ENCODE measurements around the gene NONO. TPM values are rescaled to one million over a fixed set of nuclear protein-coding genes. Genes with fewer than 3 reads are reported as not detected.

The NONO gene
- total and polyA plus RNA-seq, 2 of the 4 experiments (the other 2 are of a cell fraction) = 199 to 609 TPM

DNA sequence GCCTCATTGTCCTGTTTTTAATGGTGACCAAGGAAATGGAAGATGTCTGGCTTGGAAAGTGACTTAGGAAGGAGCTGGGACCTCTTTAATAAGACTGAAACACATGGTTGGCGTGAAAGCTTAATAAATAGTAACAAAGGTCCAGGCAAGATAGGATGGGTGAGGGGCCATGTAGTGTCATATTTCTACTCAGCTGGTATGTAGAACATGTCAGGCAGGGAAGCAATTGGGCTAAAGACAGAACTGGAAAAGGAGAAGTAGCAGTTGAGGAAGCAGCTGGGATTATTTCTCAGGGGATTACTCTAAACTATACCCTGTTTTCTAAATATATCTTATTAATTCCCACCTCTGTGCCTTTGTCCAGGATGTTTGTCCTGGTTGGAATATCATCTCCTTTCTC lies 36.7 kb downstream of the NONO start:
- 60% methylated on average over 1 of the region's 1 CpG; no CpG with 5 or more reads in 1 of the 2 experiments for WGBS, 2 experiments (ENCODE audit: extremely low coverage in 2 of 2, insufficient read length in 1 of 2)
- Histone ChIP-seq H3K56ac (ENCODE audit: extremely low read depth, insufficient read depth, low read length) (no peak overlapping the region), H2BK15ac (ENCODE audit: low read depth, low read length) (no peak overlapping the region), H3K9me3 (ENCODE audit: control insufficient read depth, insufficient read depth, low read length) (no peaks in the 10 kb centered on the region), H3K14ac (replicated peaks; ENCODE audit: low read depth, low read length) (no peak overlapping the region), H3K9ac (ENCODE audit: low read depth, low read length) (no peak overlapping the region), H3K27me3 (ENCODE audit: control insufficient read depth, insufficient read depth, low read length) (no peaks in the 10 kb centered on the region), H3K36me3 (ENCODE audit: control insufficient read depth, insufficient read depth, low read length) (0 out of 2 replicates have a peak, but pooled peaks cover 2% of the 10 kb centered on the region), H4K91ac (ENCODE audit: insufficient read depth, low read depth, low read length) (no peak overlapping the region), H3K4me2 (ENCODE audit: low read depth, low read length) (no peak overlapping the region), H4K8ac (ENCODE audit: low read depth in 2 of 2, low read length in 2 of 2) (no peak overlapping the region), H3K23ac (ENCODE audit: low read depth, low read length) (no peak overlapping the region), H4K20me1 (ENCODE audit: insufficient read depth, low read length) (no peaks in the 10 kb centered on the region), H2BK5ac (ENCODE audit: low read depth, low read length, poor library complexity, severe bottlenecking) (no peak overlapping the region), H3K4ac (ENCODE audit: low read depth, low read length) (no peak overlapping the region), H2AFZ (replicated peaks; ENCODE audit: low read length, poor library complexity) (no peak overlapping the region), H4K5ac (ENCODE audit: low read depth, low read length) (no peak overlapping the region), H3K27ac (ENCODE audit: insufficient read depth, low read length) (no peak overlapping the region), H2AK5ac (ENCODE audit: low read depth, low read length) (no peak overlapping the region), H3K18ac (ENCODE audit: low read depth, low read length) (no peak overlapping the region), H3K4me1 (ENCODE audit: control insufficient read depth, insufficient read depth, low read length) (peaks cover 2% of the 10 kb centered on the region; the same call in 1 of the 2 replicates), H2BK20ac (ENCODE audit: low read depth, low read length) (no peak overlapping the region), H2AK9ac (replicated peaks; ENCODE audit: low read depth, low read length, poor library complexity) (no peak overlapping the region), H3K4me3 (ENCODE audit: insufficient read depth, low read depth, low read length) (no peak overlapping the region), H3K79me1 (ENCODE audit: low read depth in 1 of 2, low read length in 2 of 2) (no peaks in the 10 kb centered on the region), H3K9me1 (ENCODE audit: insufficient read depth, low read length) (no peaks in the 10 kb centered on the region), H2BK120ac (ENCODE audit: low read depth, low read length) (no peak overlapping the region)
- in situ Hi-C loops (cut with MboI; ENCODE audit: low sequenced_read_pairs) = no loop called here
- dilution Hi-C loops (cut with HindIII; ENCODE audit: low sequenced_read_pairs, unreplicated experiment) = no loop called here
- CTCF ChIA-PET = no interaction called here
- DNase-seq = no peak
- intact Hi-C loops (cut with micrococcal nuclease) = no loop called here
- TF ChIP-seq POLR2A (IDR thresholded peaks at IDR 0.05; ENCODE audit: low read depth, low read length) = no peak
- TF ChIP-seq CHD1 (IDR thresholded peaks at IDR 0.05; ENCODE audit: low read depth, low read length) = no peak
- TF ChIP-seq, protein P1, sequence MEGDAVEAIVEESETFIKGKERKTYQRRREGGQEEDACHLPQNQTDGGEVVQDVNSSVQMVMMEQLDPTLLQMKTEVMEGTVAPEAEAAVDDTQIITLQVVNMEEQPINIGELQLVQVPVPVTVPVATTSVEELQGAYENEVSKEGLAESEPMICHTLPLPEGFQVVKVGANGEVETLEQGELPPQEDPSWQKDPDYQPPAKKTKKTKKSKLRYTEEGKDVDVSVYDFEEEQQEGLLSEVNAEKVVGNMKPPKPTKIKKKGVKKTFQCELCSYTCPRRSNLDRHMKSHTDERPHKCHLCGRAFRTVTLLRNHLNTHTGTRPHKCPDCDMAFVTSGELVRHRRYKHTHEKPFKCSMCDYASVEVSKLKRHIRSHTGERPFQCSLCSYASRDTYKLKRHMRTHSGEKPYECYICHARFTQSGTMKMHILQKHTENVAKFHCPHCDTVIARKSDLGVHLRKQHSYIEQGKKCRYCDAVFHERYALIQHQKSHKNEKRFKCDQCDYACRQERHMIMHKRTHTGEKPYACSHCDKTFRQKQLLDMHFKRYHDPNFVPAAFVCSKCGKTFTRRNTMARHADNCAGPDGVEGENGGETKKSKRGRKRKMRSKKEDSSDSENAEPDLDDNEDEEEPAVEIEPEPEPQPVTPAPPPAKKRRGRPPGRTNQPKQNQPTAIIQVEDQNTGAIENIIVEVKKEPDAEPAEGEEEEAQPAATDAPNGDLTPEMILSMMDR (conservative IDR thresholded peaks at IDR 0.05; ENCODE audit: low read depth, low read length) = no peak
- no peak for TF ChIP-seq RCOR1 (IDR thresholded peaks at IDR 0.05; ENCODE audit: insufficient replicate concordance, low read length)
- TF ChIP-seq CEBPB (IDR thresholded peaks at IDR 0.05; ENCODE audit: low read depth, low read length) = no peak
- no peak for TF ChIP-seq NFE2L2 (IDR thresholded peaks at IDR 0.05; ENCODE audit: low read depth, low read length)
- TF ChIP-seq SMC3 (IDR thresholded peaks at IDR 0.05; ENCODE audit: low read depth, low read length) = no peak
- no peak for TF ChIP-seq BHLHE40 (IDR thresholded peaks at IDR 0.05; ENCODE audit: low read depth, low read length)
- TF ChIP-seq FOS (IDR thresholded peaks at IDR 0.05; ENCODE audit: low read depth, low read length) = no peak
- no peak for TF ChIP-seq MXI1 (IDR thresholded peaks at IDR 0.05; ENCODE audit: borderline replicate concordance, low read depth, low read length)
- TF ChIP-seq, protein P2, sequence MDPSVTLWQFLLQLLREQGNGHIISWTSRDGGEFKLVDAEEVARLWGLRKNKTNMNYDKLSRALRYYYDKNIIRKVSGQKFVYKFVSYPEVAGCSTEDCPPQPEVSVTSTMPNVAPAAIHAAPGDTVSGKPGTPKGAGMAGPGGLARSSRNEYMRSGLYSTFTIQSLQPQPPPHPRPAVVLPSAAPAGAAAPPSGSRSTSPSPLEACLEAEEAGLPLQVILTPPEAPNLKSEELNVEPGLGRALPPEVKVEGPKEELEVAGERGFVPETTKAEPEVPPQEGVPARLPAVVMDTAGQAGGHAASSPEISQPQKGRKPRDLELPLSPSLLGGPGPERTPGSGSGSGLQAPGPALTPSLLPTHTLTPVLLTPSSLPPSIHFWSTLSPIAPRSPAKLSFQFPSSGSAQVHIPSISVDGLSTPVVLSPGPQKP (IDR thresholded peaks at IDR 0.05; ENCODE audit: borderline replicate concordance, low read depth, low read length) = no peak
- no peak for TF ChIP-seq MAFK (IDR thresholded peaks at IDR 0.05; ENCODE audit: low read depth, low read length)
- no peak for TF ChIP-seq RFX5 (IDR thresholded peaks at IDR 0.05; ENCODE audit: low read depth, low read length)
- TF ChIP-seq, protein P3, sequence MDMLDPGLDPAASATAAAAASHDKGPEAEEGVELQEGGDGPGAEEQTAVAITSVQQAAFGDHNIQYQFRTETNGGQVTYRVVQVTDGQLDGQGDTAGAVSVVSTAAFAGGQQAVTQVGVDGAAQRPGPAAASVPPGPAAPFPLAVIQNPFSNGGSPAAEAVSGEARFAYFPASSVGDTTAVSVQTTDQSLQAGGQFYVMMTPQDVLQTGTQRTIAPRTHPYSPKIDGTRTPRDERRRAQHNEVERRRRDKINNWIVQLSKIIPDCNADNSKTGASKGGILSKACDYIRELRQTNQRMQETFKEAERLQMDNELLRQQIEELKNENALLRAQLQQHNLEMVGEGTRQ (IDR thresholded peaks at IDR 0.05; ENCODE audit: low read depth, low read length) = no peak
- no peak for TF ChIP-seq MAZ (IDR thresholded peaks at IDR 0.05; ENCODE audit: borderline replicate concordance, low read depth, low read length)
- TF ChIP-seq RAD21 (IDR thresholded peaks at IDR 0.05; ENCODE audit: low read length) = no peak
- ATAC-seq (ENCODE audit: low read depth) = no peak
- POLR2A ChIA-PET (ENCODE audit: unreplicated experiment) = no interaction called here
- no TSS peak for BruUV-seq (replicated peaks)

Data from IMR-90 (cell line).